GM23338 (cell line): Measurements from ENCODE around the gene POLR1A.

Source experiments
- CTCF ChIP-seq, 2 experiments: fragments of 200-600 bp in 1 of 2; sonication (generic) in 1 of 2; conservative IDR thresholded peaks; 2 replicates each; pipeline versions ENCODE4 v1.5.1 to v1.6.1; 2016 to 2017; ENCODE audit warnings: antibody characterized with exemption in 2 of 2, low read depth in 2 of 2, mild to moderate bottlenecking in 2 of 2, moderate library complexity in 1 of 2
- EZH2 ChIP-seq: fragments of 200-600 bp; sonication (generic); IDR thresholded peaks from one replicate; pipeline ENCODE4 v1.8.0; 2017; ENCODE audit warnings: antibody characterized with exemption, mild to moderate bottlenecking, low read depth; ENCODE audit not compliant: unreplicated experiment
- POLR2AphosphoS5 ChIP-seq: IDR thresholded peaks from 2 replicates; pipeline ENCODE4 v1.6.1; 2016; ENCODE audit warnings: antibody characterized with exemption, low read depth
- REST ChIP-seq: IDR thresholded peaks from one replicate; pipeline ENCODE4 v1.6.1; 2018; ENCODE audit warnings: antibody characterized with exemption; ENCODE audit not compliant: unreplicated experiment

- TF ChIP-seq POLR2AphosphoS5 (no peak), REST (no peak), CTCF (conservative IDR thresholded peaks at IDR 0.05; ENCODE audit: low read depth in 2 of 2) (no peak), EZH2 (no peak)
Measured at GRCh38 chr2:86147793-86148192, 42.1 kb upstream of the POLR1A start.
